ENCODE data around the gene CNTN5.

CNTN5 gene

GRCh38 chr11:100302824-100303223 lies 1282.1 kb downstream of the CNTN5 start:
- no peaks in the 10 kb centered on the region for H3K27me3 Mint-ChIP-seq (ENCODE audit: low read depth)
- no peaks in the 10 kb centered on the region for H3K9me3 Mint-ChIP-seq
- no peak for TF ChIP-seq CTCF (IDR thresholded peaks at IDR 0.05; ENCODE audit: unreplicated experiment in 3 of 3)
- peaks cover 11% of the 10 kb centered on the region for H3K4me1 Mint-ChIP-seq
- H3K4me3 Mint-ChIP-seq, result no peak overlapping the region
- no peaks in the 10 kb centered on the region for H3K36me3 Mint-ChIP-seq (ENCODE audit: low read depth)
- H3K27ac Mint-ChIP-seq, result no peak overlapping the region

GRCh38 chr11:100303897-100304296 lies 1283.1 kb downstream of the CNTN5 start:
- no peak overlapping the region for H3K4me3 Mint-ChIP-seq
- no peaks in the 10 kb centered on the region for H3K27me3 Mint-ChIP-seq (ENCODE audit: low read depth)
- H3K27ac Mint-ChIP-seq, result no peak overlapping the region
- no peaks in the 10 kb centered on the region for H3K36me3 Mint-ChIP-seq (ENCODE audit: low read depth)
- no peaks in the 10 kb centered on the region for H3K9me3 Mint-ChIP-seq
- no peak for TF ChIP-seq CTCF (IDR thresholded peaks at IDR 0.05; ENCODE audit: unreplicated experiment in 3 of 3)
- H3K4me1 Mint-ChIP-seq, result peaks cover 11% of the 10 kb centered on the region

GRCh38 chr11:100308202-100308601 lies 1287.5 kb downstream of the CNTN5 start:
- Mint-ChIP-seq H3K27ac (no peak overlapping the region), H3K9me3 (no peaks in the 10 kb centered on the region), H3K27me3 (ENCODE audit: low read depth) (no peaks in the 10 kb centered on the region), H3K4me1 (peaks cover 11% of the 10 kb centered on the region), H3K36me3 (ENCODE audit: low read depth) (no peaks in the 10 kb centered on the region), H3K4me3 (no peak overlapping the region)
- no peak for TF ChIP-seq CTCF (IDR thresholded peaks at IDR 0.05; ENCODE audit: unreplicated experiment in 3 of 3)

GRCh38 chr11:100315946-100316345 lies 1295.2 kb downstream of the CNTN5 start:
- Mint-ChIP-seq H3K4me1 (no peaks in the 10 kb centered on the region), H3K9me3 (peaks cover 2% of the 10 kb centered on the region), H3K36me3 (ENCODE audit: low read depth) (no peaks in the 10 kb centered on the region), H3K27me3 (ENCODE audit: low read depth) (no peaks in the 10 kb centered on the region), H3K4me3 (no peak overlapping the region), H3K27ac (no peak overlapping the region)
- no peak for TF ChIP-seq CTCF (IDR thresholded peaks at IDR 0.05; ENCODE audit: unreplicated experiment in 3 of 3)

- no peaks in the 10 kb centered on the region for H3K27me3 Mint-ChIP-seq (ENCODE audit: low read depth)
- TF ChIP-seq CTCF (IDR thresholded peaks at IDR 0.05; ENCODE audit: unreplicated experiment in 3 of 3), result no peak
- no peak overlapping the region for H3K4me3 Mint-ChIP-seq
- H3K36me3 Mint-ChIP-seq (ENCODE audit: low read depth), result no peaks in the 10 kb centered on the region
- peak overlapping the region in 1 of 3 experiments; percentile 54 for H3K27ac Mint-ChIP-seq
- H3K4me1 Mint-ChIP-seq, result no peaks in the 10 kb centered on the region
- peaks cover 2% of the 10 kb centered on the region for H3K9me3 Mint-ChIP-seq
Measured at GRCh38 chr11:100316952-100317351, 1296.2 kb downstream of the CNTN5 start.

GRCh38 chr11:100319691-100320090 lies 1298.9 kb downstream of the CNTN5 start:
- Mint-ChIP-seq H3K4me1 (peaks cover 6% of the 10 kb centered on the region), H3K27ac (no peak overlapping the region), H3K27me3 (ENCODE audit: low read depth) (no peaks in the 10 kb centered on the region), H3K36me3 (ENCODE audit: low read depth) (no peaks in the 10 kb centered on the region), H3K9me3 (peaks cover 2% of the 10 kb centered on the region), H3K4me3 (no peak overlapping the region)
- TF ChIP-seq CTCF (IDR thresholded peaks at IDR 0.05; ENCODE audit: unreplicated experiment in 3 of 3), result no peak
